MCF 10A (cell line): ENCODE measurements around the gene PPP1R12B. TPM values are rescaled to one million over a fixed set of nuclear protein-coding genes. Genes with fewer than 3 reads are reported as not detected.
"Not testable (repeated sequence)": the region's sequence is repeated elsewhere in the genome, so short reads cannot be mapped to it uniquely, and the experiment has no call there.

Experiments used
- BruUV-seq: library from RNA; stranded (reverse); fragments of 400-500 nt; replicated peaks from 2 replicates; lab custom pipeline; 2021; lab: Mats Ljungman, UMichigan
- CTCF ChIA-PET: fragments of 300-600 bp; sonication (Branson Sonifier 250); formaldehyde crosslinking; extraction: SDS; loops from one replicate; lab custom pipeline; 2021; ENCODE audit warnings: antibody characterized with exemption, inconsistent platforms; lab: Yijun Ruan, JAX
- POLR2A ChIA-PET: fragments of 300-600, 350-650 bp; sonication (Branson Sonifier 250); formaldehyde crosslinking; extraction: SDS; loops from one replicate; lab custom pipeline; 2020; ENCODE audit warnings: antibody characterized with exemption, inconsistent platforms; lab: Yijun Ruan, JAX
- DNase-seq: peaks from one replicate; pipeline ENCODE4 v3.0.0-alpha.2; 2018; ENCODE audit not compliant: unreplicated experiment
- H3K27ac Mint-ChIP-seq: one replicate; pipeline ENCODE4 v1.8.0; 2022; ENCODE audit warnings: mild to moderate bottlenecking, low read depth, mixed read lengths; ENCODE audit not compliant: unreplicated experiment
- H3K27me3 Mint-ChIP-seq: one replicate; pipeline ENCODE4 v1.8.0; 2022; ENCODE audit warnings: mixed read lengths; ENCODE audit not compliant: insufficient read depth, unreplicated experiment
- H3K36me3 Mint-ChIP-seq: one replicate; pipeline ENCODE4 v1.8.0; 2022; ENCODE audit warnings: mild to moderate bottlenecking, moderate library complexity, mixed read lengths; ENCODE audit not compliant: insufficient read depth, unreplicated experiment
- H3K4me1 Mint-ChIP-seq: one replicate; pipeline ENCODE4 v1.8.0; 2022; ENCODE audit warnings: mixed read lengths; ENCODE audit not compliant: insufficient read depth, unreplicated experiment
- H3K4me3 Mint-ChIP-seq: one replicate; pipeline ENCODE4 v1.8.0; 2022; ENCODE audit warnings: mild to moderate bottlenecking, moderate library complexity, mixed read lengths; ENCODE audit not compliant: unreplicated experiment
- H3K9me3 Mint-ChIP-seq: one replicate; pipeline ENCODE4 v1.8.0; 2022; ENCODE audit warnings: mixed read lengths; ENCODE audit not compliant: unreplicated experiment
- CTCF ChIP-seq: fragments of 200-600 bp; IDR thresholded peaks from one replicate; pipeline ENCODE4 v1.8.0; 2022; ENCODE audit warnings: antibody characterized with exemption, mild to moderate bottlenecking; ENCODE audit not compliant: unreplicated experiment
- intact Hi-C: fragments of 100-400 bp; cut with micrococcal nuclease; formaldehyde crosslinking; loops from 2 replicates; pipeline ENCODE4 v1.14.1; 2022
- total RNA-seq: library from RNA; stranded (reverse); gene quantifications from 2 replicates; pipeline ENCODE4 v1.2.3, GENCODE V29; 2022

Gene PPP1R12B
- total RNA-seq, 1 experiment from 2014 or later = 33.8 TPM

DNA sequence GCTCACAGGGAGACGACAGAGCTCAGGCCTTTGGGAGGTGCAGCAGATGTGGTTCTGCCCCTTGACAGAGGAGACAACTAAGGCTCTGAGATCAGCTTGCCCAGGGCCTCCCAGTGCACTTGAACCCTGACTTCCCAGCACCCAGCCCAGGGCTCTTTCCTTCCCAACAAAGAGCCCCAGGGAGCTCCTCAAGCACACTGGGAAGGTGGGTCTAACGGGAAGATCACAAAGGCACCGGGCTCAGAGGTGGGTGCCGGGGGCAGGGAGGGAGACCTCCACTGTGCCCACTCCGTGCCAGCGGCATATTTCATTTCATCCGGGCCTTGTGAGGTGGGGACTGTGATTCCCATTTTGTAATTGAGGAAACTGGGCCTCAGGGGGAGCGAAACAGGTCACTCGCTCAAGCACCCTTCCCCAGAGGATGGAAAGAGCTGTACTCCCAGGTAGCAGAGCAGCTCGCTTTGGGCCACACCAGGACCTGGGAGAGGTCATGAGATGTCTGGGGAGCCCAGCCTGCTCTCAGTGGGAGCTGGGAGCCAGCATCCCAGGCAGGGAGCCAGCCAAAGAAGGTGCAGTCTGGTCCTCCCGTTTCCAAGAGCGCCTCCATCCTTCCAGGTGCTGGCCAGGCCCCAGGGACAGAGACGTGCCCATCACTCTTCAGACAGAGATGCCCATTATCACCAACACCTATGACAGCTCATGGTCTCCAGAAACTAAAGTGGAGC, 279.5 kb downstream of the PPP1R12B start:
- no peak overlapping the region for H3K4me3 Mint-ChIP-seq
- intact Hi-C loops = no loop called here
- no peaks in the 10 kb centered on the region for H3K9me3 Mint-ChIP-seq
- H3K27ac Mint-ChIP-seq = no peak overlapping the region
- peaks cover 44% of the 10 kb centered on the region for H3K27me3 Mint-ChIP-seq
- no peaks in the 10 kb centered on the region for H3K36me3 Mint-ChIP-seq
- H3K4me1 Mint-ChIP-seq = no peaks in the 10 kb centered on the region
- POLR2A ChIA-PET = interaction anchor here (0.7 to 1.6 kb wide), 2 partner anchors 92 to 379 kb away, joined by 4 to 5 read pairs; no protein-coding TSS in a partner anchor
- CTCF ChIA-PET = interaction anchor here (1.1 to 2.3 kb wide), 5 partner anchors 13 to 64 kb away, joined by 3 to 6 read pairs (median 5); no protein-coding TSS in a partner anchor
- DNase-seq = no peak
- BruUV-seq = no TSS peak
- no peak for TF ChIP-seq CTCF

DNA sequence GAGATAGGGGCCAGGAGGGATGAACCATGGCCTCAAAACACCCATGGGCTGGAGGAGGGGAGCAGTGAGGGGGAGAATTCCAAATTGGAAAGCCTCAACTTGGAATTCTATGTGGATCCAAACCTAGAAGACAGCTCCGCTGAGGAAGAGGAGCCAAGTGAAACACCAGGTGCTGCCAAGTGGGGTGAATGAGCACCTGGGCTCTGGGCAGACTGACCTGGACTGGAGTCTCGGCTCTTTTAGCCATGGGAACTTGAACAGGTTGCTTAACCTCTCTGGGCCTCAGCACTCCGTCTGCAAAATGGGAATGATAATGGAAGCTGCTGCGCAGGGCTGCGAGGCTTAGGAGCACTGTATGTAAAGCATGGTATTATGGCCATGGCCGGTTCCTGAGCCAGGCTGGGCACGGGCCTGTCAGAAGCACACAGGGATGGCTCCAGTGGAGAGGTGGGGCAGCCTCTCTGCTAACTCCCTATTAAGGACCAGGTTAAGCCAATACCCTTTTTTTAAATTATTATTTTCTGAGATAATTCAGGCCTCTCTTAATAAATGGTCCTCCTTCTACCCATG, 280.2 kb downstream of the PPP1R12B start:
- DNase-seq = no peak
- Mint-ChIP-seq H3K4me1 (no peaks in the 10 kb centered on the region), H3K36me3 (no peaks in the 10 kb centered on the region), H3K9me3 (no peaks in the 10 kb centered on the region), H3K27me3 (peaks cover 46% of the 10 kb centered on the region), H3K27ac (no peak overlapping the region), H3K4me3 (no peak overlapping the region)
- intact Hi-C loops = no loop called here
- ChIA-PET POLR2A (no interaction called here), CTCF (interaction anchor here (0.6 to 1.8 kb wide), 2 partner anchors 13 to 164 kb away, joined by 3 to 5 read pairs; no protein-coding TSS in a partner anchor)
- no TSS peak for BruUV-seq
- no peak for TF ChIP-seq CTCF

GRCh38 chr1:202629257-202629811, 280.8 kb downstream of the PPP1R12B start:
- H3K36me3 Mint-ChIP-seq, BruUV-seq, intact Hi-C loops, H3K27ac Mint-ChIP-seq, POLR2A ChIA-PET, H3K9me3 Mint-ChIP-seq, H3K4me1 Mint-ChIP-seq, H3K4me3 Mint-ChIP-seq, DNase-seq: not testable (repeated sequence)
- CTCF ChIA-PET = interaction anchor here (0.6 to 1.8 kb wide), 3 partner anchors 8 to 165 kb away, joined by 3 to 5 read pairs (median 3); no protein-coding TSS in a partner anchor
- peaks cover 52% of the 10 kb centered on the region for H3K27me3 Mint-ChIP-seq

GRCh38 chr1:202630096-202630495, 281.6 kb downstream of the PPP1R12B start:
- H3K4me3 Mint-ChIP-seq, BruUV-seq, H3K27ac Mint-ChIP-seq, DNase-seq, H3K4me1 Mint-ChIP-seq, H3K36me3 Mint-ChIP-seq, H3K9me3 Mint-ChIP-seq, intact Hi-C loops, POLR2A ChIA-PET: not testable (repeated sequence)
- CTCF ChIA-PET = interaction anchor here (0.6 to 0.7 kb wide), 2 partner anchors 89 to 219 kb away, joined by 3 read pairs; no protein-coding TSS in a partner anchor
- peaks cover 60% of the 10 kb centered on the region for H3K27me3 Mint-ChIP-seq
